ENCODE measurements around the gene WASHC3.
"Not testable (repeated sequence)": the region's sequence is repeated elsewhere in the genome, so short reads cannot be mapped to it uniquely, and the experiment has no call there.

The WASHC3 gene

GRCh38 chr12:102061560-102062418, at the start of gene WASHC3:
Gene WASHC3, minus strand, starts transcription at chr12:102061991. Its CDS starts 29 bp downstream, at chr12:102061962.
- peak; percentile 98 for DNase-seq

- DNase-seq, result no peak
Observed at GRCh38 chr12:102110782-102111181, 49.0 kb upstream of the WASHC3 start.

GRCh38 chr12:102107970-102108369, 46.2 kb upstream of the WASHC3 start:
- DNase-seq, result no peak

- DNase-seq, result no peak
Observed at GRCh38 chr12:102106905-102107304, 45.1 kb upstream of the WASHC3 start.

- no peak for DNase-seq
Observed at GRCh38 chr12:102096855-102097254, 35.1 kb upstream of the WASHC3 start.

GRCh38 chr12:102095677-102096263, 34.0 kb upstream of the WASHC3 start:
- DNase-seq, result no peak

- DNase-seq, result no peak
Observed at GRCh38 chr12:102093319-102093718, 31.5 kb upstream of the WASHC3 start.

- DNase-seq, result not testable (repeated sequence)
Observed at GRCh38 chr12:102089228-102089835, 27.5 kb upstream of the WASHC3 start.

- DNase-seq, result no peak
Observed at GRCh38 chr12:102080842-102081241, 19.1 kb upstream of the WASHC3 start.

GRCh38 chr12:102072092-102072491, 10.3 kb upstream of the WASHC3 start:
- DNase-seq, result not testable (repeated sequence)

GRCh38 chr12:102069707-102070106, 7.9 kb upstream of the WASHC3 start:
- DNase-seq, result no peak

GRCh38 chr12:102067574-102068258, 5.9 kb upstream of the WASHC3 start:
- no peak for DNase-seq

- no peak for DNase-seq
Observed at GRCh38 chr12:102064476-102064875, 2.7 kb upstream of the WASHC3 start.

GRCh38 chr12:102063069-102063468, 1.3 kb upstream of the WASHC3 start:
- no peak for DNase-seq

- no peak for DNase-seq
Observed at GRCh38 chr12:102062419-102062806, 622 bp upstream of the WASHC3 start.

- no peak for DNase-seq
Observed at GRCh38 chr12:102061096-102061559, 663 bp downstream of the WASHC3 start.

- no peak for DNase-seq
Observed at GRCh38 chr12:102059343-102059742, 2.4 kb downstream of the WASHC3 start.

GRCh38 chr12:102054345-102054744, 7.4 kb downstream of the WASHC3 start:
- no peak for DNase-seq

GRCh38 chr12:102053062-102053349, 8.8 kb downstream of the WASHC3 start:
- DNase-seq, result no peak

- DNase-seq, result no peak
Observed at GRCh38 chr12:102052192-102053061, 9.4 kb downstream of the WASHC3 start.

- no peak for DNase-seq
Observed at GRCh38 chr12:102051431-102051965, 10.3 kb downstream of the WASHC3 start.

Data from femur (tissue), 1 donor.